GM21528 (cell line): ENCODE results near the gene ATP10A.

ENCODE experiments used
- ATAC-seq: cut with Tn5 transposase; IDR thresholded peaks from one replicate; pipeline ENCODE4 v1.9.1; 2021; ENCODE audit warnings: mild to moderate bottlenecking, moderate library complexity; ENCODE audit not compliant: unreplicated experiment, low FRiP score

Gene ATP10A

GRCh38 chr15:25838191-25838870 is 24.8 kb downstream of the ATP10A start:
- no peak for ATAC-seq

DNA sequence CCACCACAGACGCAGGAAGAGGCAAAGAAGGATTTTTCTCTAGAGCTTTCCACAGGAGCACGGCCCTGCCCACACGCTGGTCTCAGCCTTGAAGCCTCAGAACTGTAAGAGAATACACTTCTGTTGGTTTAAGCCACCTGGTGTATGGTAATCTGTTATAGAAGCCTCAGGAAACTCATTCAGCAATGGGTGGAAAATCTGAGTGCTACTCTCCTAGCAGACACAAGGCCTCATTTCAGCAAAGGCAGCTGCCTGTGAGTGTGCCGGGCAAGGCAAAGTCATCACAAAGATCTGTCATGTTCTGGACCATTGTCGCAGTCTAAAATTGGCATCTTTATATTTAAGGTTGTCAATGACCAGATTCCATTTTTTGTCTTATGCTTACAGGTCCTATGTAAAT is 31.0 kb downstream of the ATP10A start:
- ATAC-seq = no peak

DNA sequence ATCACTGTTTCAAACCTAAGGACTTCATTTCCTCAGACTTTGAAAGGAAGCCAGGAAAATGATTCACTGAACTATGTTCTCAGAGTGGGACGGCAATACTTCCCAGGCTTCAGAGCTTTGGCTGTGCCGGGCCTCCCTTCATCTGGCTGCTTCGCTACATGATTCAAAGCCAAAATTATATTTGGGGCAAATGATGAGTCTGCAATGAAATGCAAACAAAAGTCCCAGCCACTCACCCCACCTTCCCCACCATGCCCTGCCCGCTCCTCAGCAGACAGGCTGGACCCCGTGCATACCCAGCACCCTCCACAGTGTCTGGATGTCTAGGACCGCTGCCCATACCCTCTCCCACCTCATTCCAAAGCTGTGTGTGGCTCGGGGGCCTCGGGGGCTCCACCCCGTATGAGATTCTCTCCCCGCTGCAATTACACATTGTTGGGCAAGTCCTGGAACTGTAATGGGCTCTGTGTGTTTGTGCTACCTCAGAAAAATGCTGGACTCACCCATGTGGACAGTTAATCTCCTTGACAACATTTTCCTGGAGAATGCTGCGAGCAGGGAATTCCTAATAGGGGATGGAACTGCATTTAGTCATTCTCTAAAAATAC is 32.2 kb downstream of the ATP10A start:
- no peak for ATAC-seq

GRCh38 chr15:25829073-25829472 is 34.1 kb downstream of the ATP10A start:
- ATAC-seq = no peak

DNA sequence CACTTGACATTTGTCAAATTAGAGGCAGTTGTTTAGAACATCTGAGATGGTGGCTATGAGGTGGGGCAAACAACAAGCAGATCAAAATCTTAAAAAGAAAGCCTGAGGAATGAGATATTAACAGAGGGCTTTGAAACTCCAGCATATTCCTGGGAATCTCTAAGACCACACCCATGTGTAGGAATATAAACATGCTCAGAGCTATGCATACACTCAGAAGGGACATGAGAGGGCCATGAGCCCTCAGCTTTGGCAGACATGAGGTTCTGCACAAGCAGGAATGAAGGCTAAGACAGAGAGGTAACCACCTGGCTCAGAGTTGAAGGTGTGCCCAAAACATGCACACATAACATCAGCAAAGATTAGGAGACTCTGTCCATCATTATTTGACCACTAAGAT is 37.9 kb downstream of the ATP10A start:
- no peak for ATAC-seq

- ATAC-seq = no peak
Observed at GRCh38 chr15:25824618-25825017, 38.5 kb downstream of the ATP10A start.

GRCh38 chr15:25812845-25813244 is 50.3 kb downstream of the ATP10A start:
- no peak for ATAC-seq

- no peak for ATAC-seq
Observed at GRCh38 chr15:25812073-25812472, 51.1 kb downstream of the ATP10A start.

DNA sequence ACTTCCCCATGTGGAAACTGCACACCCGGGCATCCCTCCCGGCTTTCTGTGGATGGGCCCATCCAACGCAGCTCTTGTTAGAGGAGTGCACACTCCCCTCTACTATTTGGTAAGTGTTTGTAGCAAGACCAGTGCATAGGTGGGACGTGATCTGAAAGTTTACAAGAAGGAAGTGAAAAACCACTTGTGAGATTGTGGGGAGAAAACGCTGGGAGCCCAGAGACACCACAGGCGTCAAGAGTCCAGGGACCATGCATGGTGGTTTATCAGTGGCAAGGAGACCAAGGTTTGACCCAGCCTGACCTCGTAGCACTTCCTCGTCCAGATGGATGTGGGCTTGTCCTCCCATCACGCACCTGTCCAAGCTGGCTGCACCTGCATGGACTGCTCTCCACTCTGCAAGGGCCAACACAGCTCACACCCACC is 51.6 kb downstream of the ATP10A start:
- ATAC-seq = peak; percentile 63

DNA sequence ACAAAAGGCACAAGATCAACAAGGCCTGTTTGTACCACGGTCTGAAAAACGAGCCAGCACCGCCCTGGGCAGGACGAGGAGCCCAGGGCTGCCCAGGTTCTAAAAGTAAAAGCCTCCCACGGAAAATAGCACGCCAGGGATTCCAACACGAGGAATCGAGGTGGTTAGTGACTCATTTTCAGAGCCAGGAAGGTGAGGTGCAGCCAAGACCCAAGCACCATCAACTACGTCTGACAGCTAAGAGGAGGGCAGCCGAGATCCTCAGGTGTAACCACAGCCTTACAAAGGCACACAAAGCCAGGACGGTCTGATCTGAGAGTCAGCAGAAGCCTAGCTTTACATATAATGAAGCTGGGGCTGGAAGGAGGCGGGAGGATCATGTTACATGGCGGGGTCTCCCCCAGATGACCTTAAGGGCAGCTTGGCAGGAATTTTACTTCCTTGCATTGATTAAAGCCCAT is 52.5 kb downstream of the ATP10A start:
- no peak for ATAC-seq

- ATAC-seq = no peak
Observed at GRCh38 chr15:25810154-25810553, 53.0 kb downstream of the ATP10A start.

DNA sequence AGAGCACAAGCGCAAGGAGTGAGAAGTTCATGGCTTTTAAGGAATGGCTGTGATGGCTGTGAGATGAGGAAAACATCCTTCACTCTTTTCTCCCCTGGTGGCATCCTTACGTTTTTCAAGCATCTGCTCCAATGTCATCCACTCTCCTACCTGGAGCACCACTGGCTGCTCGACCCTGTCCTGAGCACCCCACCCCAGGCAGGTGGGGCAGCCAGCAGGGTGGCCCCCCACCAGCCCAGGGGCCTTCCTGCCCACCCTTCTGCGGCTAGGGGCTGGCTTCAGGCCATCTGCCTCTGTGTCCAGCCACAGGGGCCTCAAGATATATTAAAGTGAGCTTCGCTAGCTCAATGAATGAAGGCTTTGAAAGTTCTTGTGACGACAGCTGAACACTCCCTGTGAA is 56.1 kb downstream of the ATP10A start:
- no peak for ATAC-seq

GRCh38 chr15:25805031-25805430 is 58.1 kb downstream of the ATP10A start:
- ATAC-seq = no peak

DNA sequence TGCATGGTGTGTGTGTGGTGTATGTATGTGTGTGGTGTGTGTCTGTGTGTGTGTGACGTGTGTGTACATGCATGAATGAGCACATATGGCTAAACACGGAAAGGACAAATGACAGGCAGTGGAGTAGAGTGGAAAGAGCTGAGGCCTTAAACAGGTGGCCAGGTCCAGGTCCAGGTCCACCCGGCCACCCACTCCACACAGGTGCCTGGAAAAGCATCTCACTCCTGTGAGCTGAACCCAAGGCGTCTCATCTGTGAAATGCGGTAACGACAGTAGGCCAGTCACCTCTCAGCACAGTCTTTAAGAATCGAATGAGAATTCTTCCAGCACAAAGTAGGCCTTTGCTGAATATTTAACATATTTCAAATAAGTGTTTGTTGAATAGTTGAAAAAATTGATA is 58.7 kb downstream of the ATP10A start:
- ATAC-seq = no peak

GRCh38 chr15:25803541-25803940 is 59.6 kb downstream of the ATP10A start:
- no peak for ATAC-seq

DNA sequence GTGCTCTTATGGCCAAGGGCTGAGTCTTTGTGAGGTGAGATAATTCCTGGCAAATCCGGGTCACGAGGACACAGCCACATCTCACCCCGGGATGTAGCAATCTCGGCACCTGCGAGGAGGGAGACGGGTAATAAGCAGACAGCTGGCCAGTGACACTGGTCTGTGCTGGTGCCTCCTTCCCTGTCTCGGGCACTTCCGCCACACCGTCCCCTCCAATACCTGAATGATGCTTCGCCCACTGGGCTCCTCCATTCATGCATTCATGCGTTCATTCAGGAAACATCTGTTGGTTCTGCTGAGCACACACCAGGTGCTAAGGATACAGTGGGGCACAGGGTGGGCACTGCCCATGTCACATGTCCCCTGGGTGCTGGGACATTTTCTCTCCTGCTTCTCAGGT is 60.1 kb downstream of the ATP10A start:
- ATAC-seq = no peak

DNA sequence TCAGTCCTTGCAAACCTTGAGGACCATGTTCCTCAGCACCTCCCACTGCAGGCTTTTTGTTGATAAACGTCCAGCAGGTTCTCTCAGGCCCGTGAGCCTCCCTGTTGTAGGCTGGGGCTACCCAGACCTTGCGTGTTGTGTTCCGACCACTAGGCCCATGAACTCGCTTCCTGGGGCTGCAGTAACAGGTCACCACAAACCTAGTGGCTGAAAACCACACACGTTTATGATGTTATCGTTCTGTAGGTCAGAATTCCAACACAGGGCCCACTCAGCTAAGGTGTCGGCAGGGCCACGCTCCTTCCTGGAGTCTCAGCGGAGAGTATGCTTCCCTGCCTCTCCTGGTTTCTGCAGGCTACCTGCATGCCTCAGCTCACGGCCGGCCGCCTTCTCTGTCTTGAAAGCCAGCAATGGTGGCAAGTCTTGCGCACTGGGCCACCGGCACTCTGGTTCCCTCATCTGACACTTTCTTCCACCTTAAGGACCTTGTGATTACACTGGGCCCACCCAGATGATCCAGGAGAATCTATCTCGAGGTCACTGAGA is 60.8 kb downstream of the ATP10A start:
- ATAC-seq = no peak

- ATAC-seq = no peak
Observed at GRCh38 chr15:25801586-25802284, 61.4 kb downstream of the ATP10A start.

DNA sequence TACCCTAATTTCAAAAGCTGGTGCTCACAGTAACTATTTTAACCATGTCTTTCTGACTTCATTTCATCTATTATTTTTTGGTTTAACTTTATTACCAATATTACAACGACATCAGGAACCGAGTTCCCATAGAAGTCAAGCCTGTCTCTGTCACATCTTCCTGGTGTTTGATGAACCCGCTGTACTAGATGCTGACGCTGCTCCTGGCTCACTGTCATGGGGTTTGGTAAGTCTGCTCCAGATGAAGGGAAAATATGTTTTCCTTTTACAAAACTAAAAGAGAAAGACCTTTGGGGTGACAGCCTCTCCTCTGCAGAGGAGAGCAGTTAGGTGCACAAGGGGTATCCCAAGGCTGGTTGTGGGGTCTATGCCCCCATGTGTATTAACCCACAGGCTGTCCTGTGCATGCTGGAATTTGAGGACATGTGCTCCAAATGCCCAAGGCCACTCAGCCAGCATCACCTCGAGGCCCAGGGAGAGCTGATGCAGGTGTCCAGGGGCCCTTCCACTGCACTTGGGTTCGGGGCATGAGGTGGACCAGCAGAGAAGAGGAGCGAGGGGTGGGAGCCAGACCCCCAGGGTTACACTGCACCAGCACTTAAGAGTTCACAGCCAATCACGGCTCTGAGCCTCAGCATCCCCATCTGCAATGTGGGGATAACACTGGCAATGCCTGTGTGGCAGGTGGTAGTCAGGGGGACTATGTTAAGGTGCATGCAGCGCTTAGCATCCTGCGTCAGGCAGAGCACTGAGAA is 62.2 kb downstream of the ATP10A start:
- no peak for ATAC-seq

DNA sequence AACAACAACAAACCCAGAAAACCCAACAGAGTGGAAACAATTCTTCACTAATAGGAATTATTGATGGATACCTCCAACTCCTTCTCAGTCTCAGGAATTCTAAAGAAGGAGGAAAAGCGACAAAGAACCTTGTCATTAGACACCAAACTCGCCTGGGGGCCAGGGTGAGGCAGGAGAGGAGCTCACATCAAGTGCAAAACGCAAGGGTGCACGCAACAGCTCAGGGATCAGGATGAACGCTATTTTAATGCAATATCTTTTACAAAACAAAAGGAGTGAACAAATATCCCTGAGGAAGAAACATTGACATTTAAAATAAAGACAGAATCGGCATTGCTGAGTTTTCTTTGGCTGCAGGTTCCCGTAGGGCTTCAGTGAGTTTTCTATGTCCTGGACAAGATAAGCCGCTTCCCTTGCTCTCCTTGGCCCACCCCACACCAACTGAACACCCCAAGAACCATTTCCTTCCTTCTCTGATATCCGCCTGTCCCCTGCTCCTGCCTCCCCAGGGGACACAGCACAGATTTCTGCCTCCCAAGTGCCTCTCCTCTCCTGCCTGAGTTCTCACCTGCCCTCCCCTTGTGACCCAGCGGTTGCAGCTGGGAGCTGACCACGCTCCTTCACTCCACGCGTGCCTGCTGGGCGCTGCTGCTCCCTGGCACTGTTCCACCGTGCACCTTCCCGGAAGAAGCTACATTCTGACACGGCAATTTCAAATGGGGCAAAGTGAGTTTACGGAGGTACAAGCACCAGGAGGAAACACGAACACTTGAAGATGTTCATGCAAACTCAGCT is 63.0 kb downstream of the ATP10A start:
- ATAC-seq = no peak
